Ishikawa (cell line): ENCODE measurements around the gene GNAT1.

Experiments
- CEBPB ChIP-seq: IDR thresholded peaks from 2 replicates; pipeline ENCODE4 v1.6.1; 2012
- CREB1 ChIP-seq: IDR thresholded peaks from 2 replicates; pipeline ENCODE4 v1.6.1; 2012; ENCODE audit warnings: low read depth
- EGR1 ChIP-seq: IDR thresholded peaks from 2 replicates; pipeline ENCODE4 v1.6.1; 2012
- EP300 ChIP-seq: IDR thresholded peaks from 2 replicates; pipeline ENCODE4 v1.6.1; 2012; ENCODE audit warnings: borderline replicate concordance
- FOXM1 ChIP-seq: IDR thresholded peaks from 2 replicates; pipeline ENCODE4 v1.6.1; 2012; ENCODE audit warnings: low read depth, borderline replicate concordance
- MAX ChIP-seq: IDR thresholded peaks from 2 replicates; pipeline ENCODE4 v1.6.1; 2012
- NFIC ChIP-seq: IDR thresholded peaks from 2 replicates; pipeline ENCODE4 v1.6.1; 2012
- RAD21 ChIP-seq: IDR thresholded peaks from 2 replicates; pipeline ENCODE4 v1.6.1; 2012; ENCODE audit warnings: low read depth
- REST ChIP-seq: IDR thresholded peaks from 2 replicates; pipeline ENCODE4 v1.6.1; 2012; ENCODE audit warnings: low read depth, mild to moderate bottlenecking
- TAF1 ChIP-seq: IDR thresholded peaks from 2 replicates; pipeline ENCODE4 v1.6.1; 2012; ENCODE audit warnings: low read depth, mild to moderate bottlenecking
- TCF12 ChIP-seq: IDR thresholded peaks from 2 replicates; pipeline ENCODE4 v1.6.1; 2012; ENCODE audit warnings: low read depth
- TEAD4 ChIP-seq: IDR thresholded peaks from 2 replicates; pipeline ENCODE4 v1.6.1; 2012
- USF1 ChIP-seq: IDR thresholded peaks from 2 replicates; pipeline ENCODE4 v1.6.1; 2012
- YY1 ChIP-seq: IDR thresholded peaks from 2 replicates; pipeline ENCODE4 v1.6.1; 2012; ENCODE audit warnings: low read depth
- ZBTB7A ChIP-seq: IDR thresholded peaks from 2 replicates; pipeline ENCODE4 v1.6.1; 2012; ENCODE audit warnings: low read depth

Gene GNAT1

GRCh38 chr3:50161320-50161719 lies 30.1 kb upstream of the GNAT1 start:
- TF ChIP-seq NFIC (peak; percentile 36; the same call in 1 of the 2 replicates), ZBTB7A (no peak; the same call in 1 of the 2 replicates)

- TF ChIP-seq EP300 (peak; percentile 45; the same call in 1 of the 2 replicates), MAX (no peak), FOXM1 (no peak), TAF1 (no peak), NFIC (peak; percentile 76), YY1 (no peak), REST (no peak), CEBPB (no peak), EGR1 (no peak), ZBTB7A (no peak), RAD21 (no peak), TEAD4 (no peak), TCF12 (no peak; the same call in 1 of the 2 replicates), CREB1 (no peak), USF1 (no peak)
Measured at GRCh38 chr3:50162034-50162883, 29.2 kb upstream of the GNAT1 start.

GRCh38 chr3:50163572-50164455 lies 27.6 kb upstream of the GNAT1 start:
- peak; percentile 95 for TF ChIP-seq EP300
- TF ChIP-seq USF1, result peak; percentile 33; the same call in 1 of the 2 replicates
- no peak for TF ChIP-seq CREB1
- TF ChIP-seq YY1, result 0 out of 2 replicates have a peak, but pooled peaks have one; percentile 21
- TF ChIP-seq ZBTB7A, result peak; percentile 87
- peak; percentile 77 for TF ChIP-seq MAX
- 0 out of 2 replicates have a peak, but pooled peaks have one; percentile 30 for TF ChIP-seq TAF1
- TF ChIP-seq TCF12, result peak; percentile 92
- TF ChIP-seq TEAD4, result peak; percentile 88
- peak; percentile 70 for TF ChIP-seq FOXM1
- peak; percentile 47; the same call in 1 of the 2 replicates for TF ChIP-seq CEBPB
- TF ChIP-seq EGR1, result no peak
- no peak for TF ChIP-seq REST
- peak; percentile 22; the same call in 1 of the 2 replicates for TF ChIP-seq RAD21
- peak; percentile 100 for TF ChIP-seq NFIC

- TF ChIP-seq FOXM1, result no peak
- TF ChIP-seq ZBTB7A, result no peak
- no peak for TF ChIP-seq TAF1
- no peak for TF ChIP-seq RAD21
- no peak for TF ChIP-seq EGR1
- TF ChIP-seq USF1, result no peak
Measured at GRCh38 chr3:50164481-50164880, 26.9 kb upstream of the GNAT1 start.
